GM10266 (cell line): Measurements from ENCODE around the gene TREX2.

Source experiments
- DNase-seq: peaks from one replicate; pipeline ENCODE4 v3.0.0; 2012; ENCODE audit errors: extremely low spot score
- TF ChIP-seq, protein P1 (sequence below): IDR thresholded peaks from 2 replicates; pipeline ENCODE4 v1.5.1; 2012; ENCODE audit warnings: mild to moderate bottlenecking, low read depth; ENCODE audit not compliant: control insufficient read depth, insufficient read depth; ENCODE audit errors: missing control alignments

TREX2 gene

GRCh38 chrX:153445856-153446635 is at the start of gene TREX2:
Gene TREX2 (minus strand): TSS chrX:153446056. CDS start chrX:153445430, 626 bp downstream.
- DNase-seq, result no peak
- TF ChIP-seq, protein P1, sequence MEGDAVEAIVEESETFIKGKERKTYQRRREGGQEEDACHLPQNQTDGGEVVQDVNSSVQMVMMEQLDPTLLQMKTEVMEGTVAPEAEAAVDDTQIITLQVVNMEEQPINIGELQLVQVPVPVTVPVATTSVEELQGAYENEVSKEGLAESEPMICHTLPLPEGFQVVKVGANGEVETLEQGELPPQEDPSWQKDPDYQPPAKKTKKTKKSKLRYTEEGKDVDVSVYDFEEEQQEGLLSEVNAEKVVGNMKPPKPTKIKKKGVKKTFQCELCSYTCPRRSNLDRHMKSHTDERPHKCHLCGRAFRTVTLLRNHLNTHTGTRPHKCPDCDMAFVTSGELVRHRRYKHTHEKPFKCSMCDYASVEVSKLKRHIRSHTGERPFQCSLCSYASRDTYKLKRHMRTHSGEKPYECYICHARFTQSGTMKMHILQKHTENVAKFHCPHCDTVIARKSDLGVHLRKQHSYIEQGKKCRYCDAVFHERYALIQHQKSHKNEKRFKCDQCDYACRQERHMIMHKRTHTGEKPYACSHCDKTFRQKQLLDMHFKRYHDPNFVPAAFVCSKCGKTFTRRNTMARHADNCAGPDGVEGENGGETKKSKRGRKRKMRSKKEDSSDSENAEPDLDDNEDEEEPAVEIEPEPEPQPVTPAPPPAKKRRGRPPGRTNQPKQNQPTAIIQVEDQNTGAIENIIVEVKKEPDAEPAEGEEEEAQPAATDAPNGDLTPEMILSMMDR, result no peak

DNA sequence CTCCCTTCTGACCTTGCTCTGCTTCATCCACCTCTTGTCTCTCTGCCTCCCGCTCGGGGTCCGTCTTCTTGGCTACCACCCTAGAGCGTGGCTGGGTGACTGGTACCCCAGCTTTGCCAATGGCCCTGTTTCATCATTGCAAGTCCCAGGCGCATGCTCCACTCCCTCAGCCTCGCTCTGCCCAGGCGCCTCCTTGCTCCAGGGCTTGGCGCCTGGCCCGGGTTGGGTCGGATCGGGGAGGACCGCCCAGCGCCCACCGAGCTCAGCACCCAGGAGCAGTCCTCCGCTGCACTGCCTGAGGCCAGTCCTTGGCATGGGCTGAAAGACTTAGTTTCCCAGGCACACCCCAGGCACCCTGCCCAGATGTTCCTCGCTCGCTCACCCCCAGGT is 49.5 kb upstream of the TREX2 start:
- DNase-seq, result no peak
- TF ChIP-seq, protein P1, result no peak

- DNase-seq, result no peak
- TF ChIP-seq, protein P1, result no peak
These were observed 48.9 kb upstream of the TREX2 start, which contains the start of gene BGN for GRCh38 chrX:153494541-153495361. Gene BGN (plus strand): TSS chrX:153494980. CDS start chrX:153504632, 9,652 bp downstream.

DNA sequence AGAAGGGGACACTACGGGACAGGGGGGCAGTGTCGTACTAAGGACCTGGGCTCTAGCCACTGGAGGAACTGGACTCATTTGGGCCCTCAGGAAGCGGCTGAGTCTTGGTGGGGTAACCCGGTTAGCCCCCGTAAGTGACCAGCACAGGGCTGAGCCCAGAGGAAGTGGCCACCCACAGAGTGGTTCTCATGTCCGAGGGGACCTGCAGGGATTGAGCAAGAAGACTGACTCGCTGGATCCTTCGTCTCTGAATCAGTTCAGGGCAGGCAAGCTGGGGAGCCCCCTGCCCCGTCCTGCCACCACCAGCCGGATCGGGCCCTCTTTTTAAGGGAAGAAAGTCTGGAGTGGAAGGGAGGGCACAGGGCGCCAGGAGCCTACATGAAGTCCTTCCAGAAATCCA is 48.2 kb upstream of the TREX2 start:
- no peak for DNase-seq
- TF ChIP-seq, protein P1, result no peak

- TF ChIP-seq, protein P1, result no peak
- DNase-seq, result no peak
These were observed 47.2 kb upstream of the TREX2 start for GRCh38 chrX:153493085-153493484.

- TF ChIP-seq, protein P1, result no peak
- DNase-seq, result no peak
These were observed 46.7 kb upstream of the TREX2 start for GRCh38 chrX:153492543-153492942.

DNA sequence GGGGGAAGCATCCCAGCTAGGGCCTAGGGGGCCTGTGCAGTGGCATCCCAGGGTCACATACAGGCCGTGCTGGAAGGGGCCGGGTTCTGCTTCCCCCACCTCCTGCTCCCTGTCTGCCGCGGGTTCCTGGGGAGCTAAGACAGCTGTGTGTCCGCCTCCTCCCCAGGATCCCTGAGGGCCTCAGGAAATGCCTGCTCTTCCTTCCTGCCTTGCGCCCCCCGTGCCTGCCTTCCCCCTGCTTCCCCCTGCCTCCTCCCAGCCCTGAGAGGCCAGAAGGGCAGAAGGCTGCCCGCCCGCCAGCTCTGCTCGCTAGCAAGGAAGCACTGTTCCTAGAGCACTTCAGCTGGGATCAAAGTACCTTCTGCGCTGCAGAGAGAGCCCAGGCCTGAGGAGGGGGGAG is 46.1 kb upstream of the TREX2 start:
- TF ChIP-seq, protein P1, result no peak
- DNase-seq, result no peak
